Stimulated activated CD8-positive, alpha-beta memory T cell treated with anti-CD3 and anti-CD28 coated beads, Interleukin-7, amount 100 ng/mL, for 4 hours (primary cell): ENCODE results near the gene TCTN3.
"Not testable (repeated sequence)": the region's sequence is repeated elsewhere in the genome, so short reads cannot be mapped to it uniquely, and the experiment has no call there.

Experiments
- DNase-seq, 2 donors: peaks; one replicate each; pipeline ENCODE4 v3.0.0-alpha.2; 2020; ENCODE audit warnings: low read depth in 2 of 2

Gene TCTN3, protein sequence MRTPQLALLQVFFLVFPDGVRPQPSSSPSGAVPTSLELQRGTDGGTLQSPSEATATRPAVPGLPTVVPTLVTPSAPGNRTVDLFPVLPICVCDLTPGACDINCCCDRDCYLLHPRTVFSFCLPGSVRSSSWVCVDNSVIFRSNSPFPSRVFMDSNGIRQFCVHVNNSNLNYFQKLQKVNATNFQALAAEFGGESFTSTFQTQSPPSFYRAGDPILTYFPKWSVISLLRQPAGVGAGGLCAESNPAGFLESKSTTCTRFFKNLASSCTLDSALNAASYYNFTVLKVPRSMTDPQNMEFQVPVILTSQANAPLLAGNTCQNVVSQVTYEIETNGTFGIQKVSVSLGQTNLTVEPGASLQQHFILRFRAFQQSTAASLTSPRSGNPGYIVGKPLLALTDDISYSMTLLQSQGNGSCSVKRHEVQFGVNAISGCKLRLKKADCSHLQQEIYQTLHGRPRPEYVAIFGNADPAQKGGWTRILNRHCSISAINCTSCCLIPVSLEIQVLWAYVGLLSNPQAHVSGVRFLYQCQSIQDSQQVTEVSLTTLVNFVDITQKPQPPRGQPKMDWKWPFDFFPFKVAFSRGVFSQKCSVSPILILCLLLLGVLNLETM

DNA sequence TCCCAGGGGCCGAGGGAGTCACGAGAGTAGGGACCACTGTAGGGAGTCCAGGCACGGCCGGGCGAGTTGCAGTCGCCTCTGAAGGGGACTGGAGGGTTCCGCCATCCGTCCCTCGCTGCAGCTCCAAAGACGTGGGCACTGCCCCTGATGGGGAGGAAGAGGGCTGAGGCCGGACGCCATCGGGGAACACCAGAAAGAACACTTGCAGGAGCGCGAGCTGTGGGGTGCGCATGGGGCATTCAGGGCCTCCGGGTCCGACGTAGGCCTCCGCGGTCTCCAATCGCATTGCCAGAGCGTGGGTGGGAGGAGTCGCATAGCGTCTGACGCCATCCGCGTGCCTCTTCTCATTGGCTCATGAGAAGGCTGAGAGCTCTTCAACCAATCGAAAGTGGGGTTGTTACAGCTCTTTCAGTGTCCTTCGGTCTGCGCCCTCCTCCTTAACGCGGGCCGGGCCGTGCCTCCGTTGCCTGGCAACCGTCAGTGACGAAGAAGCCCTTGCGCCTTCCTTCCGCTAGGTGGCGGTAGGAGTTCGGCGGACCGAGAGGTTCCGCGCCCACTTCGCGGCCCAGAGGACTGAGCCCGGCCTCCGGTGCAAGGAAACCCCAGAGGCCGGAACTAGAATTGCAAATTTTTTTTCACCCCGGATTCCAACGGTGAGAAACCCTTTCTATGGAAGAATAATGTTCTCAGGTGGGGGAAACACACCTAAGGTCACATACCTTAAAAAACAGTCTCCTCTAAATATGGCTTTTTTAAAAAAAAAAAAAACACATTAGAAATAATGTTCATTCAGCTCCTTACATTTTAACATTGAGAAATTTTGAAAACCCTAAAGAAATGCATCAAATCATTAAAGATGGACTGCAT, at the start of gene TCTN3:
TCTN3 (minus strand) TSS at position 260 of the 867 bp plus-strand sequence; CDS start at position 232, 28 bp downstream.
- peak; percentile 92 to 96 for DNase-seq

DNA sequence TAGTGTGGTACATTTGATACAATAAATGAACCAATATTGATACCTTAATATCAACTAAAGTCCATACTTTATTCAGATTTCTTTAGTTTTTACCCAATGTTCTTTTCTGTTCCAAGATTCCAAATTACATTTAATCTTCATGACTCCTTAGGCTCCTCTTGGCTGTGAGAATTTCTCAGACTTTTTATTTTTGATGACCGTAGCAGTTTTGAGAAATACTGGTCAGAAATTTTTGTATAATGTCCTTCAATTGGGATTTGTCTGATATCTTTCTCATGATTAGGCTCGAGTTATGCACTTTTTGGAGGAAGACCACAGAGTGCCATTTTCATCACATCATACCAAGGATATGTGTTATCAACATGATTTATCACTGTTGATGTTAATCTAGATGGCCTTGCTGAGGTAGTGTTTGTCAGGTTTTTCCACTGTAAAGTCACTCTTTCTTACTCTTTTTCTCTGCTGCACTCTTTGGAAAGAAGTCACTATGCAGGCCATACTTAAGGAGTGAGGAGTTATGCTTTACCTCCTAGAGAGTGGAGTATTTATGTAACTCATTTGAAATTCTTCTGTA, 49.3 kb upstream of the TCTN3 start:
- DNase-seq = no peak

DNA sequence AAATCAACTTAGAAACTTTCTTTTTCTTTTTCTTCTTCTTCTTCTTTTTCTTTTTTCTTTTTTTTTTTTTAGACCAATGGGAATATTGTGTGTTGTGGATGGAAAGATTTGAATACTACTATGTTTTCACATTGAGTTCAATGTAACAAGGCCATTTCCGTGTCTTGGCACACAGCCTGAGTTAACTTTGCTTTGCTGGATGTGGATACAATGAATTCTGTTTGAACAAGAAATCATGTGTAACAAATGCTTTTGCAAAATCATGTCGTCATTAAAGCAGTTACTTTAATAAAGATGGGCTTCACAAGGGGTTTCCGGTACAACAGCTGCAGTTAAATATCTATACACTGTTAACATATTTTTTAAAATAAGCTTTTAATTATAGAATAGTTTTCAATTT, 48.8 kb upstream of the TCTN3 start:
- DNase-seq = no peak

DNA sequence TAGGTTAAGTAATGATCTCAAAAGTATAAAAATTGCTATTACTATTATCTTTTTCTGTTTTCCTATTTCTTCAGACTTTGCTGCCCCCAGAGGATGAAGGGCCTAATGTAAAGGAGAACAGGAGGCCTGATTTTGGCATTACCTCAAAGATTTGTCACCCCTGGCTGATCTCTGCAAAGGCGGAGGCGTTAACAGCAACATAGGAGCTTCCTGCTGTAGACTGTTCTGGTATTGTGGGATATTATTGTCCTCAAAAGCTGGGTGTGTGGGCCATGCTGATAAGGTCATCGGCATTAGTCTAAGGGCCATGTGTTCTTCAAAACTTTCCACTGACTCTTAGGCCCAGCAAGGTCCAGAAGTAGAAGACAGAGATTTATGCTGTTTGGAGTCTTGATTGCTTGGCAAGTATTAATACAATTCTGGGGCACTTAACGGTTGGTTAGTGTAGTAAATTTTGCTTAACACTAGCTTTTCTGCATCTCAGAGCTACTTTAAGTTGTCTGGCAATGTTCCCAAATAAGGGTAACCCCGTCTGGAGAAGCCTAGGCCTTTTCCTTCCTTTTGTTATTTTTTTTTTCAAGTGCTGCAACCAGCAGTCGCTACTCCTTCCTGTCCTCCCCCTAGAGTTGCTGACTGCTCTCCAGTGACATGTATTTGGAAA, 48.2 kb upstream of the TCTN3 start:
- no peak for DNase-seq

DNA sequence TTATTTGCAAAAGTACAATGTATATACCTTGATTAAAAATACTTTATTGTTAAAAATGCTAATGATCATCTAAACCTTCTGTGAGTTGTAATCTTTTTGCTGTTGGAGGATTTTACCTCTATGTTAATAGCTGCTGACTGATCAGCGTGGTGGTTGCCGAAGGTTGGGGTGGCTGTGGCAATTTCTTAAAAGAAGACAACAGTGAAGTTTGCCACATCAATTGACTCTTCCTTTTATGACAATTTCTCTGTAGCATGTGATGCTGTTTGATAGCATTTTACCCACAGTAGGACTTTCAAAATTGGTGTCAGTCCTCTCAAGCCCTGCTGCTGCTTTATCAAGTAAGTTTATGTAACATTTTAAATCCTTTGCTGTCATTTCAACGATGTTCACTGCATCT, 45.3 kb upstream of the TCTN3 start:
- no peak for DNase-seq

DNA sequence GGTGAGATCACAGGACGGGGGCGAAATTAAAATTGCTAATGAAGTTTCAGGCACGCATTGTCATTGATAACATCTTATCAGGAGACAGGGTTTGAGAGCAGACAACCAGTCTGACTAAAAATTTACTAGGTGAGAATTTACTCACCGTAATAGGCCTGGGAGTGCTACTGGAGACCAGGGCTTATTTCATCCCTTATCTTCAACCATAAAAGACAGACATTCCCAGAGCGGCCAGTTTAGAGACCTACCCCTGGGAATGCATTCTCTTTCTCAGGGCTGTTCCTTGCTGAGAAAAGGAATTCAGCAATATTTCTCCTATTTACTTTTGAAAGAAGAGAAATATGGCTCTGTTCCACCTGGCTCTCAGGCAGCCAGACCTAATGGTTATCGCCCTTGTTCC, 39.2 kb upstream of the TCTN3 start:
- not testable (repeated sequence) for DNase-seq

DNA sequence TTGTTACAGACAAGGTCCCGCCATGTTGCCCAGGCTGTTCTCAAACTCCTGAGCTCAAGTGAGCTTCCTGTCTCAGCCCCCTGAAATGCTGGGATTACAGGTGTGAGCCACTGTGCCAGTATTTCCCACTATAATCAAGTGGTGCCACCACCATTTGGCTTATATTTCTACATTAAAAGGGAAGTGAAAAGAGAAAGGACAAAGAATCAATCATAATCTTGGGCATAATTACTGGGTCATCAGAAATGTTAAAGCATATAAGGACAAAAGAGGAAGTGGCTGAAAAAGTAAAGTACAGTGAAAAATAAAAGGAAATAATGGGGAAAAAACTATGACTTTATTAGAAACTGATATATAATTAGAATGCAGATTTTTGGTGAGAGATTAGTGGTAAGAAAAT, 36.5 kb upstream of the TCTN3 start:
- no peak for DNase-seq

DNA sequence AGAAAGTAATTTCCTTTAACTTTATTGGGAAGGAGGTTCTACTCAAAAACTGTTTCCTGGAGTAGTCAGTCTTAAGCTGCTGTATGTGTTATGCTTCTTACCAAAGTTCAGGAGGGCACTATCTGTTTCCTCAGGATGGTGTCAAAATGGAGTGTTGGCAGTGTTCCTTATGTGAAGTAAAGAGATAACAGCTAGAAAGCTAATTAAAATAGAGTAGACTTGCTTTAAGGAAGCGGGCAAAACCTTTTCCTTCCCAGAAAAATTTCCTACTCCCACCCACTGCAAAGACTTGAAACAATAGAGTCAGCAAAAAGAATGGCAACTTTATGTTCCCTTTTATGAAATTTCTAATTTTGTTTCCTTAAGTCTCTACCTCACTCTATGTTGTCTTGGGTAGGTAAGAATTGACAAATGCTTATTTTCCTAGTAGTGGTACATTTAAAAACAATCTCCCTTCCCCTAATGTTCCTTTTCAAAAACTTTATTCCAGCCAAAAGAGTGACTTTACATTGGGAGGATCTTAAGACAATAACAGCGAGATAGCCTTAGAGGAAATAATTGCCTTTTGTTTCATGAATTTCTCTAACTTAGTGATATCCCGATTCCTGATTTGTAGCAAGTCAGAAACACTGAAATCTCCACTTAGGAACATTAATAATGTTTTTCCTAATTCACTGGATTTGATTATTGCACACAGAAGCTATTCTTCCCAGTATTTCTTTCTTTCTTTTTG, 35.8 kb upstream of the TCTN3 start:
- DNase-seq = no peak

DNA sequence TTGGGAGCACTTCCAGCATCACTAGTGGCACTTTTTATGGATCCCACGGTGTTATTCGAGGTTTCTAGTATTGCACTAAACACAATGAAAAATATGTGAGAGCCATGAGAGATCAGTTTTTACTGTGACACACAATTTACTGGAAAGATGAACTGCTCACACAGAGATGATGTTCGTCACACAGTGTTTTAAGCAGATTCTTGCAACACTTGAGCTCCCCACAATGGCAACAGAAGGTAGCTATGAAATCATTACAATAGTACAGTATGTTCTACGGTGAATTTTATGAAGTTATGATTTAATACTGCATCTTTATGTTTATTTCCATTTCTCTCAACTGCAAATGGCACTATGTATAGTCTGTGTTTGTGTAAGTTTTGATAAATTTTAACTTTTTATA, 34.8 kb upstream of the TCTN3 start:
- DNase-seq = no peak

DNA sequence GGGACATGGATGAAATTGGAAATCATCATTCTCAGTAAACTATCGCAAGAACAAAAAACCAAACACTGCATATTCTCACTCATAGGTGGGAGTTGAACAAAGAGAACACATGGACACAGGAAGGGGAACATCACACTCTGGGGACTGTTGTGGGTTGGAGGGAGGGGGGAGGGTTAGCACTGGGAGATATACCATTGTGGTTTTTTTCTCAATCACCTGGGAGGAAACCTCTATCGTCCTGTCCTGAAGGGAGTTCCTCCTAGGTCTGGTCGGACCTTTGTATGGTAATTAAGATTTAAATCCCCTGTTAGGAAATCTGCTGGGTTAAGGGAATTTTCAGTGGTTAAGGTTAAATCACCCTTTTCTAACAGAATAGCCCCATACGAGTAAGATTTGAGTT, 28.8 kb upstream of the TCTN3 start:
- DNase-seq = not testable (repeated sequence)

DNA sequence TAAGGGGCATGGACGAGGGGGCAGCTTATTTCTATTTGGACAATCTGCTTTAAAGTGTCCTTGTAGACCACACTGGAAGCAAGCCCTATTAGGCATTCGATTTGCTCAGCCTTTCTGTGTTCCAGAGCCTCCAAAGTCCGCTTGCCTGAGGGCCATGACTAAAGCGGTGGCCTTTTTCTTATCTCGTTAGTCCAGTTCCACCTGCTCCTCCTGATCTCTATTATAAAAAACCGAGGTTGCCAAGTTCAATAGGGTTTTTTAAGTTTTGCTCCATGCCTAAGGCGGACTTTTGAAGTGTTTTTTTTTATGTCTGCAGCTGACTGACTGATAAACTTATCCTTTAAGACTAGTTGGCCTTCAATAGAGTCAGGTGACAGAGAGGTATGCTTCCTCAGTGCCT, 27.0 kb upstream of the TCTN3 start:
- not testable (repeated sequence) for DNase-seq

DNA sequence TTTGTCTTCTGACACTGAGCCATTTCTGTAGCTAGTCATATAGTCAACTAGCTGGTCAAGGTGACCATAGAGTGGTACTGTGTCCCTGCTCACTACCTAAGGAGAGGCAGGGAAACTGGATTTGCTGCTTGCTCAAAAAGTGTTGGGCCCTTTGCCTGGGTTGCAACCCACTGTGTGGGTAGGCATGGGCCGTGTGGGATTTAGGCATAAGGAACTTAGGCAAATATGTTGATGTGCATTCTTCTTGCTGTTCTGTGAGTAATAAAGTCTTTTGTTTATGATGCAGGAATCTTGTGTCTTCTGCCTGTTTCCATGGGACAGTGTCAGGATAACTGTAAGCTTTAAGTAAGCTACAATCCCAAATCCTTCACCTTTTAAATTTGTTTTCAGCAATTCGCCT, 23.1 kb upstream of the TCTN3 start:
- DNase-seq = no peak

DNA sequence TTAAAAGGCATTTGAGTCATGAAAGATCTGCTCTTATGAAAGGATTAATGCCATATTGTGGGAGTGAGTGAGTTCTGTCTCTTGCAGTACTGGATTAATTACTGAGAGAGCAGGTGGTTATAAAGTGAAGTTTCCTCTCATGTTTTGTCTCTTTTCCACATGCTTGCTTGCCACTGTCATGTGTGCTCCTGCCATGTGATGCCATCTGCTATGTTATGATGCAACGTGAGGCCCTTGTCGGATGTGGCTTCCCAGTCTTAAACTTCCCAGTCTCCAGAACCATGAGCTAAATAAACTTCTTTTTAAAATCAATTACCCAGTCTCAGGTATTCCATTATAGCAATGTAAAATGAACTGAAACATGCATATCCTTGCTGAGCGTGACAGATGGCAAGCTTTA, 22.7 kb upstream of the TCTN3 start:
- no peak for DNase-seq

DNA sequence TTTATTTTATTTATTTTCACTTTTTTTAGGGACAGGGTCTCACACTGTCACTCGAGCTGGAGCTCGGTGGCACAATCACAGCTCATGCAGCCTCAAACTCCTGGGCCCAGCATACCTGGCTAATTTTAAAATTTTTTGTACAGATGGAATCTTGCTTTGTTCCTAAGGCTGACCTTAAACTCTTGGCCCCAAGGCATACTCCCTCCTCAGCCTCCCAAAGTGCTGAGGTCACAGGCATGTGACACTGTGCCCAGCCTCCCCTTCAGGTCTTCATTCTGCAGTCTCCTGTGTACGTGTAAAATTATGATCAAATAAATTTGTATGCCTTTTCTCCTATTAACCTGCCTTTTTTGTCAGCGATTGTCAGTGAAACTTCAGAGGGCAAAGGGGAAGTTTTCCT, 17.8 kb upstream of the TCTN3 start:
- no peak for DNase-seq

DNA sequence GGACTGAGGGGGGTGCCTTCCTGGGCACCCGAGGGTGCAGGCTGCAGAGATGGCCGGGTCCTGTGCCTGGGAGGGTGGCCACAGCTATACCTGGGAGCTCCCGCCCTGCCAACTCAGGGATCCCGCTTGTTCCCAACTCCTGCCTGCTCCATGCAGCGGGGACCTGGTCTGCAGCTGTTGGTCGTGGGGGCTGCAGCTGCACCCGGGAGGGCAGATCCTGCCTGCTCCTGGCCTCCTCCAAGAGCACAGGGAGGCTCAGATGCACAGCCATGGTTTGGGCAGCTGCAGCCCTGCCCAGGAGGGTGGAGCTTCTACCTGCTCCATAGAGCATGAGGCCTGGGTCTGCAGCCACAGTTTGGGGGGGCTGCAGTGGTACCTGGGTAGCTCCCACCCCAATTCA, 13.3 kb upstream of the TCTN3 start:
- DNase-seq = no peak

DNA sequence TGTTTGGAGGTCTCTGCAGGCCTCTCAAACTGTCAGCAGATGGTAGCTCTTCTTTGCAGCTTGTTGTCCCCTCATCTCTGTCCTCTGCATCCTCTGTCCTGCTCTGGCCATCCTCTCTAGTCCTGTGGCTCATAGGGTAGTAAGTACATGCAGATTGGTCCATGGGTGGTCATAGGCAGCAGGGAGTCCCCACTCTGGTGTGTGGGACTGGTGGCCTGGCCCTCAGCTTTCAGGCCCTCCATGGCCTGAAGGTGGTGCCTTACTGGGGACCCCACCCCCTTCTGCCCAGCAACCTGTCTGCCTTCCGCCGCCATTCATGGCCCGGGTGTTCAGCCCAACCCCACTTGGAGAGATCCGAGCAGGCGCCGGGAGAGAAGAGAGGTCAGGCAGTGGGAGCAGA, 12.8 kb upstream of the TCTN3 start:
- DNase-seq = no peak

DNA sequence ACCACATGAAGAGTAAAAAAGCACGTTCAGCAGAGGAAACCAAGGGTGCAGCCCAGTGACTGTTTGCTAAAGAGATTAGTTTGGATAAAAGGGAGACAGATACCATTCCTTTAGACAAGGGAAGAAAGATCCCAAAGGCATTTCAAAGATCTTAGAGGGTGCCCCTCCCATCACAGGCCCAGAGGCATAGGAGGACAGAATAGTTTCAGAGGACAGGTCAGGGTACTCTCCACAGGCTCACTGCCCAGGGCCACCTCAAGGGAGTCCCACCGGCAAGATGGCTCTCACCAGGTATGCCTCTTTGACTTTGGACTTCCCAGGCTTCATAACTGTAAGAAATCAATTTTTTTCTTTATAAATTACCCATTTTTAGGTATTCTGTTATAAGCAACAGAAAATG, 4.7 kb upstream of the TCTN3 start:
- no peak for DNase-seq

DNA sequence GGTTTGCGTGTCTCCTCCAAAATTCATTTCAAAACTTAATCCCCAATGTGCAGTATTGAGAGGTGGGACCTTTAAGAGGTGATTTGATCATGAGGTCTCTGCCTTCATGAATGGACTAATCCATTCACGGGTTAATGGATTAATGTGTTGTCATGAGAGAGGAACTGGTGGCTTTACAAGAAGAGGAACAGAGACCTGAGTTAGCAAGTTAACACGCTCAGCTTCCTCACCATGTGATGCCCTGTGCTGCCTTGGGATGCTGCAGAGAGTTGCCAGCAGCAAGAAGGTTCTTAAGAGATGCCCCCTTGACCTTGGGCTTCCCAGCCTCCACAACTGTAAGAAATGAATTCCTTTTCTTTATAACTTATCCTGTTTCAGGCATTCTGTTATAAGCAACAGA, 3.7 kb upstream of the TCTN3 start:
- DNase-seq = no peak

DNA sequence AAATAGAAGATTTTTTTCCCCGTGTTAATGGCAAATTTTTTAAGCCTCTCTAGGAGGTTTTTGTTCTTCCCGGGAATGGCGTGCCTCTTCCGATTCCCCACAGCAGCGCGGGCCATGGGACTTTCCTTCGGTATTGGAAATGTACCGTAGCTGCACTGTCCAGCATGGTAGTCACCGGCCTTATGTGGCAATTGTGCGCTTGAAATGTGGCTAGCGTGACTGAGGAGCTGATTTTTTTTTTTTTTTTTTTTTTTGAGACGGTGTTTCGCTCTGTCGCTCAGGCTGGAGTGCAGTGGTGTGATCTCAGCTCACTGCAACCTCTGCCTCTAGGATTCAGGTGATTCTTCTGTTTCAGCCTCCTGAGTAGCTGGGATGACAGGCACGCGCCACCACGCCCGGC, 938 bp upstream of the TCTN3 start:
- DNase-seq = no peak

DNA sequence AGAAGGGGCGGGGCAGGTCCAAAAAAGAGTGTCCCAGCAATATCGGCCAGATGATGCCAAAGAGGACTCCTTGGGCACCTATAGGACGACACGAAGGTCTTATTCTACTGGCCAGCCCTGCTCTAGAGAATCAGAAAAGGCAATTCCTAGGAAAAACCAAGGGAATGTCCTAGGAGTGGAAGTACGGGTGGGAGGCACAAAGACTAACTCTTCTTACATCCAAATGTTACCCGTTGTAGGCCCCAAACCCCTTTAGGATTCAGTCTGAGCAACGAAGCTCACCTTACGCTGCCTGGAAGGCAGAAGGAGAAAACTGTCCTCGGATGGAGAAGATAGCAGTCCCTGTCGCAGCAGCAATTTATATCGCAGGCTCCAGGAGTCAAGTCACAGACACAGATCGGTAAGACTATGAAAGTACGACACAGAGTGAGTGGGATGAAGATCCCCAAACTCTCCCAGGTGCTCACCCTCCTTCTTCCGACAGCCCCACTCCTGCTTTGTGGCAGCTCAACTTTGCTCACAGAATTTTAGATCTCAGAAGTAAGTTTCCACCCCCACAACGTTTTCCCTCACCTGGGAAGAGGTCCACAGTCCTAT, 558 bp downstream of the TCTN3 start:
- no peak for DNase-seq

DNA sequence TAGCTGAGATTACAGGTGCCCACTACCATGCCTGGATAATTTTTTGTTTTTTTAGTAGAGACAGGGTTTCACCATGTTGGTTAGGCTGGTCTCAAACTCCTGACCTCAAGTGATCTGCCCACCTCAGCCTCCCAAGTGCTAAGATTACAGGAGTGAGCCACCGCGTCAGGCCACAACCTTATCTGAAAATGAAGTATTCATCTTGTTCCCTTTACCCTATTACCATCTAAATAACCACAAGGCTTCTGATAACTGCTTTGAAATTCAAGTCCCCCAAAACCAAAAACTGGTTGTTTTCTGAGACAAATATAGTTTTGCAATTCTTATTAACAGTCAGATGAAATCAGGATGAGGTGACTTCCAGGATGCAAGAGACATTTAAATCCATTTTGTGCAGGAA, 2.4 kb downstream of the TCTN3 start:
- no peak for DNase-seq
